Measurements from ENCODE around the gene AKR1A1.
"Not testable (repeated sequence)": the region's sequence is repeated elsewhere in the genome, so short reads cannot be mapped to it uniquely, and the experiment has no call there.

Gene AKR1A1

GRCh38 chr1:45569962-45570581 lies 19.4 kb downstream of the AKR1A1 start:
- DNase-seq (ENCODE audit: low spot score) = peak; percentile 83

- no peak for DNase-seq (ENCODE audit: low spot score)
Measured at GRCh38 chr1:45570631-45571030, 20.0 kb downstream of the AKR1A1 start.

DNA sequence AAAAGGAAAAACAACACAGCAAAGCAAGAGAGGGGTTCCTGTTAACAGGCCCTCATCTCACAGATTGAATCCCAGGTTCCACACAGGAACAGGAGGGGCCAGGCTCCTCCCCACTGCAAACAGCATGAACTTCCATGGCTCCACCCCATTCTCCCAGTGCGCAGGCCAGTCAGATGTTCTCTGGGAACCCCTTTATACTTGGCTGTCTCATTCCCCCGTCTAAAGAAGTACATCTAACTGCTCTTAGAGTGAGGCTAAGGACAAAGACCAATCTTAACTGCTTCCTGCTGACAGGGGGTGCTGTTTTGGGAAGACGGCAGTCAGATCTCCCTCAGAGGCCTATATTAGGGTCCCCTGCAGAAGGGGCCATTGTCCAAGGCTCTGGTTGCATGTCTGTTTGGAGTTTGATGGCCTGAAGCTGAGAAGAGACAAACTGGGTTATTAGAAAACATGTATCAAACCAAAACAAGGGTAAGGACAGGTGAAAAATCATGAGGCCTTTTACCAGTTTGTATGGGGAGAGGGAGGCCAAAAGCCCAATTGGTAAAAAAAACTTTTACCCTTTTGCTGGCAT lies 22.7 kb downstream of the AKR1A1 start:
- no peak for DNase-seq (ENCODE audit: low spot score)

- DNase-seq (ENCODE audit: low spot score) = no peak
Measured at GRCh38 chr1:45574105-45574626, 23.5 kb downstream of the AKR1A1 start.

- peak; percentile 99 for DNase-seq (ENCODE audit: low spot score)
Measured at GRCh38 chr1:45583264-45583665, 32.6 kb downstream of the AKR1A1 start.

- DNase-seq (ENCODE audit: low spot score) = peak; percentile 91
Measured at GRCh38 chr1:45583666-45584350, 33.2 kb downstream of the AKR1A1 start, which contains the start of gene NASP. Gene NASP, plus strand, starts transcription at chr1:45584041. Its CDS starts 106 bp downstream, at chr1:45584147.

DNA sequence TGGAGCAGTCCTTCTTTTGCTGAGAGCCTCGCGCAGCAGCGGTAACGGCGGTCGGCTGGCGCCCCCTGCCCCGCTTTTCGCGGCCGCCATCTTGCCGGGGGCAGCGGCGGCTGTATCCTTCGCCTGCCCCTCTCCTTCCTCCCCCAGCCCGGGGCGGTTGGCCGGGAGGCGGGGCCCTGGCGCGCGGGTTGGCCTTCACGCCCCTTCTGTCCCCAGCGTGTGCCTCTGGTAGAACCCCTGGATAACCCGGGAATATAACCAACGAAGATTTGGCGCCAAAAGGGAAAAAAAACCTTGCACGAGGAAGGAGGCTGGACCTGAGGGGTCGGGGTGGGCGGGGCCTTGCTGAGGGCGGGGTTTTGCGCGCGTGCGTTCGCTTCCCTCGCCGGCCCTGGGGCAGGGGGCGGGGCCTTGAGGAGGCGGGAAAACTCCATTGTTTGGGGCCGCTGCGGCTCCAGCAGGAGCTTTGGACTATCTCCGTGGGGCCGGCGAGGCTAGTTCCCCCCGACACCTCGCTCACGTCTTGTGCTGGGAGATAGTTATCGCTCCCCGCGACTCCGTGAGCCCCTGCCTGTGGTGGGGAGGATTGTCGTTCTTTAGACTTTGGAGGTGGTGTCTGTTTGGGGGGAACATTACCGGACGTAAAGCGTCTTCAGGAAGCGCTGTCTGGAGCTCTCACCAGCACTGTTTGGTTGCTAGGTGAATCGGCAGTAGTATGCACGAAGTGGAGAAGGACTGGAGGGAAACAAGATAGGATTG lies 33.9 kb downstream of the AKR1A1 start:
- DNase-seq (ENCODE audit: low spot score) = peak; percentile 91

DNA sequence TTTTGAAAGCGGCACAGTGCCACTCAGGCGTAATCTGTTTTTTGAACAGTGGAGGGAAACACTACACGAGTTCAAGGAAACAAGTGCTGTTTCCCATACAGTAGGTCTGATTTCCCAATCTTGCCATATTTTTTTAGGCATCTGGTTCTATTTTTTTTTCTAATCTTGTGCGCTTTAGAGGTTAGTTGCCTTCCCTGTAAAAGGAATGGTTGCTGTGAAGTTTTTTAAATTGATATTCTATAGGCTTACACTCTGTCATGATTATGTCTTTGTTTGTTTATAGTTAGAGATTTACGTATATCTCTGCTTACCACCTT lies 34.4 kb downstream of the AKR1A1 start:
- no peak for DNase-seq (ENCODE audit: low spot score)

DNA sequence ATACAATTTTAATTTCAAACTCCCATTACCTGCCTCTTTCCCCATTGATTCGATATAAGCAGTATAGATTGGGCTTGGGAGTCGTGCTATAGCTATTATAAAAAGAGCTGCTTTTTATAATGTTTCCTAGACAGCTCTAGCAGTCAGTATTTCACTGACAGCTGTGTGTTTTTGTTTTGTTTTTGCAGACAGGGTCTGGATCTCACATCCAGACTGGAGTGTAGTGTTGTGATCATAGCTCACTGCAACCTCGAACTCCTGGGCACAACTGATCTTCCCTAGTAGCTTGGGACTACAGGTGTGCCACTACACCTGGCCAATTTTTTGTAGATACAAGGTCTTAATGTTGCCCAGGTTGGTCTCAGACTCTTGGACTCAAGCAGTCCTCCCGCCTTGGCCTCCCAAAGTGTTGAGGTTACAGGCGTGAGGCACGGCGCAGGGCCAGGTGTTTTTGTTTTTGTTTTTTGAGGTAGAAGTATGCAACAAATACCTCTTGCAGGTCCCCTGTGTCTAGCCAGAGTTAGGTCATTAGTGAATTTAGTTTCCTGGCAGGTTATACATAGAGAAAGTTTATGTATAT lies 35.0 kb downstream of the AKR1A1 start:
- no peak for DNase-seq (ENCODE audit: low spot score)

- no peak for DNase-seq (ENCODE audit: low spot score)
Measured at GRCh38 chr1:45586769-45587168, 36.1 kb downstream of the AKR1A1 start.

GRCh38 chr1:45589861-45590260 lies 39.2 kb downstream of the AKR1A1 start:
- no peak for DNase-seq (ENCODE audit: low spot score)

- no peak for DNase-seq (ENCODE audit: low spot score)
Measured at GRCh38 chr1:45594412-45594811, 43.8 kb downstream of the AKR1A1 start.

DNA sequence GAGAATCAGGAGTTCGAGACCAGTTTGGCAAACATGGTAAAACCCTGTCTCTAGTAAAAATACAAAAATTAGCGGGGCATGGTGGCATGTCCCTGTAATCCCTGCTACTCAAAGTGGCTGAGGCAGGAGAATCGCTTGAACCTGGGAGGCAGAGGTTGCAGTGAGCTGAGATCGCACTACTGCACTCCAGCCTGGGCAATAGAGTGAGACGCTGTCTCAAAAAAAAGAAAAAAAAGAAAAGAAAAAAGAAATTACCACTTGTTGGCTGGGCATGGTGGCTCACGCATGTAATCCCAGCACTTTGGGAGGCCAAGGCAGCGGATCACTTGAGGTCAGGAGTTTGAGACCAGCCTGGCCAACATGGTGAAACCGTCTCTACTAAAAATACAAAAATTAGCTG lies 46.1 kb downstream of the AKR1A1 start:
- DNase-seq (ENCODE audit: low spot score) = not testable (repeated sequence)

DNA sequence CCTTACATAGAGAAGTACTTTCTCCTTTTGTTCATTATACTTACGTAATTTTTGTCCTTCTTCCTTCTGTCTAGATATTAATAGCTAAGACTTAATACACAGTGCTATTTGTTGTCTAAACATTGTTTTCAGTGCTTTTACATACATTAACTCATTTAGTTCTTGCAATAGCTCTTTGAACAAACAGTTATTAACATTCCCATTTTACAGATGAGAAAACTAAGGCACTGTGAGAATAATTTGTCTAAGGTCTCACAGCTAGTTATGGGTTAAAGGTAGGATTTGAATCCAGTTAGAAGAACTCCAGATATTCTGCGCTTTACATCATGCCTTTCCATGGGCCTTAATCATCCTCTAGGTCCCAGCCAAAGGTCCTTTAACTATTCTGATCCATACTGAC lies 53.6 kb downstream of the AKR1A1 start:
- no peak for DNase-seq (ENCODE audit: low spot score)

DNA sequence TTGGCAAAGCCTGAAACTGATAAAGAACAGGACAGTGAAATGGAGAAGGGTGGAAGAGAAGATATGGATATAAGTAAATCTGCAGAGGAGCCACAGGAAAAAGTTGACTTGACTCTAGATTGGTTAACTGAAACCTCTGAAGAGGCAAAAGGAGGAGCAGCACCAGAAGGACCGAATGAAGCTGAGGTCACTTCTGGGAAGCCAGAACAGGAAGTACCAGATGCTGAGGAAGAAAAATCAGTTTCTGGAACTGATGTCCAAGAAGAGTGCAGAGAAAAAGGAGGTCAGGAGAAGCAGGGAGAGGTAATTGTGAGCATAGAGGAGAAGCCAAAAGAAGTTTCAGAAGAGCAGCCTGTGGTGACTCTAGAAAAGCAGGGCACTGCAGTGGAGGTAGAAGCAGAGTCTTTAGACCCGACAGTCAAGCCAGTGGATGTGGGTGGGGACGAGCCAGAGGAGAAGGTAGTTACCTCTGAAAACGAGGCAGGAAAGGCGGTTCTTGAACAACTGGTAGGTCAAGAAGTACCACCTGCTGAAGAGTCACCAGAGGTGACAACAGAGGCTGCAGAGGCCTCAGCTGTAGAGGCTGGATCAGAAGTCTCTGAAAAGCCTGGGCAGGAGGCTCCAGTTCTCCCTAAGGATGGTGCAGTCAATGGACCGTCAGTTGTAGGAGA lies 56.9 kb downstream of the AKR1A1 start:
- no peak for DNase-seq (ENCODE audit: low spot score)

GRCh38 chr1:45608175-45609156 lies 57.8 kb downstream of the AKR1A1 start:
- DNase-seq (ENCODE audit: low spot score) = no peak

- no peak for DNase-seq (ENCODE audit: low spot score)
Measured at GRCh38 chr1:45610589-45611226, 60.1 kb downstream of the AKR1A1 start.

- no peak for DNase-seq (ENCODE audit: low spot score)
Measured at GRCh38 chr1:45612941-45613579, 62.4 kb downstream of the AKR1A1 start.

- DNase-seq (ENCODE audit: low spot score) = peak; percentile 48
Measured at GRCh38 chr1:45615885-45616284, 65.3 kb downstream of the AKR1A1 start.
